K562 (cell line): Measurements from ENCODE around the gene MAP2K7. TPM values are rescaled to one million over a fixed set of nuclear protein-coding genes. Genes with fewer than 3 reads are reported as not detected.

Source experiments
- ATAC-seq: fragments of 200-7000 bp; cut with Tn5 transposase; 3 replicates; pipeline ENCODE4 v1.9.1; 2020; ENCODE audit warnings: moderate library complexity
- BruUV-seq: library from RNA; stranded (reverse); fragments of 400-500 nt; replicated peaks from 2 replicates; lab custom pipeline; 2021; lab: Mats Ljungman, UMichigan
- CTCF ChIA-PET: fragments of 300-600 bp; formaldehyde crosslinking; extraction: SDS; loops from one replicate; lab custom pipeline; 2021; ENCODE audit warnings: low intra/inter-chr PET ratio; lab: Yijun Ruan, JAX
- POLR2A ChIA-PET: fragments of 300-600, 350-650 bp; sonication (Branson Sonifier 250); formaldehyde crosslinking; extraction: SDS; loops from one replicate; lab custom pipeline; 2021; ENCODE audit warnings: antibody characterized with exemption, inconsistent platforms; lab: Yijun Ruan, JAX
- DNase-seq, 4 experiments: peaks; one replicate each; pipeline versions ENCODE4 v3.0.0 to v3.0.0-alpha.2; 2011 to 2018; ENCODE audit warnings: low spot score in 3 of 4, mixed read lengths in 3 of 4; ENCODE audit errors: extremely low read depth in 1 of 4
- FAIRE-seq: peaks from 2 replicates; lab custom pipeline; 2011; peaks lifted over from hg19 to GRCh38; lab: Jason Lieb, UNC
- H2AFZ ChIP-seq: 2 replicates; pipeline ENCODE4 v1.6.0; 2011; ENCODE audit warnings: low read depth, low read length, control low read depth, inconsistent platforms
- H3K27ac ChIP-seq: fragments of 200-600 bp; 3 replicates; pipeline ENCODE4 v1.8.0; 2011; ENCODE audit warnings: low read depth, mild to moderate bottlenecking, control low read depth, inconsistent platforms, low read length, moderate library complexity, mixed read lengths; ENCODE audit errors: extremely low read depth
- H3K27me3 ChIP-seq, 2 experiments: fragments of 300-600 bp in 1 of 2; 2 replicates in 1 of 2; 3 replicates in 1 of 2; pipeline versions ENCODE4 v1.6.0 to v1.8.0; 2011; ENCODE audit warnings: inconsistent platforms in 2 of 2, low read length in 2 of 2, mild to moderate bottlenecking in 1 of 2, mixed read lengths in 1 of 2, moderate library complexity in 1 of 2; ENCODE audit not compliant: control insufficient read depth in 2 of 2, insufficient read depth in 2 of 2
- H3K36me3 ChIP-seq: fragments of 300-600 bp; 3 replicates; pipeline ENCODE4 v1.8.0; 2011; ENCODE audit warnings: mild to moderate bottlenecking, low read length, inconsistent platforms; ENCODE audit not compliant: control insufficient read depth, insufficient read depth
- H3K4me1 ChIP-seq, 2 experiments: fragments of 200-600 bp in 1 of 2; replicated peaks in 1 of 2; 2 replicates in 1 of 2; 3 replicates in 1 of 2; pipeline versions ENCODE4 v1.5.1 to v1.8.0; 2011; ENCODE audit warnings: inconsistent platforms in 2 of 2, low read length in 2 of 2, mild to moderate bottlenecking in 1 of 2, mixed read lengths in 1 of 2, moderate library complexity in 1 of 2; ENCODE audit not compliant: control insufficient read depth in 2 of 2, insufficient read depth in 2 of 2
- H3K4me2 ChIP-seq: 2 replicates; pipeline ENCODE4 v1.6.1; 2011; ENCODE audit warnings: low read length, control low read depth, inconsistent platforms, mixed read lengths; ENCODE audit not compliant: insufficient read depth
- H3K4me3 ChIP-seq: fragments of 200-600 bp; sonication (generic), shearing (Covaris generic); 2 replicates; pipeline ENCODE4 v1.5.1; 2016; ENCODE audit warnings: control low read depth, inconsistent platforms
- H3K79me2 ChIP-seq: fragments of 200-600 bp; 3 replicates; pipeline ENCODE4 v1.8.0; 2011; ENCODE audit warnings: low read length, inconsistent platforms; ENCODE audit not compliant: control insufficient read depth, insufficient read depth
- H3K9ac ChIP-seq, 2 experiments: 2 replicates each; pipeline versions ENCODE4 v1.6.0 to v1.6.1; 2011; ENCODE audit warnings: low read depth in 2 of 2, low read length in 2 of 2, control low read depth in 1 of 2, inconsistent platforms in 1 of 2, mild to moderate bottlenecking in 1 of 2, mixed read lengths in 1 of 2; ENCODE audit not compliant: insufficient read depth in 1 of 2
- H3K9me1 ChIP-seq: one replicate; pipeline ENCODE4 v1.6.0; 2011; ENCODE audit warnings: inconsistent platforms, mild to moderate bottlenecking, low read length, moderate library complexity; ENCODE audit not compliant: control insufficient read depth, insufficient read depth
- H3K9me3 ChIP-seq: replicated peaks from 2 replicates; pipeline ENCODE4 v1.5.1; 2011; ENCODE audit warnings: low read depth, low read length, inconsistent platforms; ENCODE audit not compliant: control insufficient read depth, insufficient read depth
- H4K20me1 ChIP-seq: replicated peaks from 2 replicates; pipeline ENCODE4 v1.6.1; 2011; ENCODE audit warnings: low read length, inconsistent platforms, mixed read lengths; ENCODE audit not compliant: control insufficient read depth, insufficient read depth
- NR2C1 ChIP-seq, 2 experiments: fragments of 450-650 bp; IDR thresholded peaks; 2 replicates each; pipeline ENCODE4 v1.6.1; 2017; ENCODE audit warnings: mild to moderate bottlenecking in 2 of 2, antibody characterized with exemption in 1 of 2, inconsistent platforms in 1 of 2, missing compliant biosample characterization in 1 of 2, missing genetic modification characterization in 1 of 2
- RBFOX2 ChIP-seq: fragments of 200-400 bp; formaldehyde crosslinking; IDR thresholded peaks from 2 replicates; pipeline ENCODE4 v1.6.1; 2017; ENCODE audit warnings: low read depth, mild to moderate bottlenecking, low read length, moderate library complexity
- SMAD4 ChIP-seq: fragments of 250-450 bp; sonication (Bioruptor Pico); conservative IDR thresholded peaks from 2 replicates; pipeline ENCODE4 v1.8.0; 2021; ENCODE audit warnings: inconsistent platforms, mild to moderate bottlenecking, moderate library complexity
- WGBS: fragments of 100-300 bp; shearing (Covaris generic); methylation state at CpG from one replicate; pipeline ENCODE4 v1.1.6; 2016; ENCODE audit warnings: low coverage, mixed read lengths; ENCODE audit not compliant: insufficient coverage; ENCODE audit errors: missing lambda C conversion rate; 5-methylcytosine and 5-hydroxymethylcytosine counted together
- in situ Hi-C: fragments of 300-500 bp; cut with MboI; formaldehyde crosslinking; loops from 4 replicates; pipeline ENCODE4 v1.15.0; 2018; ENCODE audit warnings: inconsistent platforms, mixed read lengths
- intact Hi-C: fragments of 100-400 bp; cut with micrococcal nuclease; formaldehyde crosslinking; loops from 2 replicates; pipeline ENCODE4 v1.14.2; 2022
- polyA plus RNA-seq, 8 experiments: library from polyadenylated mRNA; depleted of rRNA in 4 of 8; stranded (reverse) in 5 of 8; unstranded in 3 of 8; fragments of >200 nt; fragmentation: Nextera tagmentation in 2 of 8; fragmentation: Illumina TruSeq in 1 of 8; extraction: Ambion mirVana in 2 of 8; extraction: Trizol in 1 of 8; gene quantifications; 2 replicates each; pipeline versions ENCODE4 v1.2.1 to v1.2.3, GENCODE V29; 2011 to 2014; ENCODE audit warnings: inconsistent platforms in 1 of 8, missing spikeins in 1 of 8
- total RNA-seq, 7 experiments: library from RNA; depleted of rRNA in 6 of 7; stranded (reverse); fragments of >200 nt in 6 of 7; fragmentation: Illumina TruSeq in 2 of 7; extraction: Trizol in 2 of 7; gene quantifications; 2 replicates each; pipeline versions ENCODE4 v1.2.1 to v1.2.3, GENCODE V29; 2011 to 2021; ENCODE audit warnings: low replicate concordance in 1 of 7
- TF ChIP-seq, protein P1 (sequence below): sonication (generic); formaldehyde crosslinking; IDR thresholded peaks from 2 replicates; pipeline ENCODE4 v1.8.0; 2022; ENCODE audit warnings: missing genetic modification reagents, mild to moderate bottlenecking, moderate library complexity, borderline replicate concordance

MAP2K7 gene
- total and polyA plus RNA-seq, 9 of the 15 experiments (the other 6 are each of a cell fraction or from before 2014, with no cell fraction given) = 0.51 to 45.8 (median 14.1) TPM

DNA sequence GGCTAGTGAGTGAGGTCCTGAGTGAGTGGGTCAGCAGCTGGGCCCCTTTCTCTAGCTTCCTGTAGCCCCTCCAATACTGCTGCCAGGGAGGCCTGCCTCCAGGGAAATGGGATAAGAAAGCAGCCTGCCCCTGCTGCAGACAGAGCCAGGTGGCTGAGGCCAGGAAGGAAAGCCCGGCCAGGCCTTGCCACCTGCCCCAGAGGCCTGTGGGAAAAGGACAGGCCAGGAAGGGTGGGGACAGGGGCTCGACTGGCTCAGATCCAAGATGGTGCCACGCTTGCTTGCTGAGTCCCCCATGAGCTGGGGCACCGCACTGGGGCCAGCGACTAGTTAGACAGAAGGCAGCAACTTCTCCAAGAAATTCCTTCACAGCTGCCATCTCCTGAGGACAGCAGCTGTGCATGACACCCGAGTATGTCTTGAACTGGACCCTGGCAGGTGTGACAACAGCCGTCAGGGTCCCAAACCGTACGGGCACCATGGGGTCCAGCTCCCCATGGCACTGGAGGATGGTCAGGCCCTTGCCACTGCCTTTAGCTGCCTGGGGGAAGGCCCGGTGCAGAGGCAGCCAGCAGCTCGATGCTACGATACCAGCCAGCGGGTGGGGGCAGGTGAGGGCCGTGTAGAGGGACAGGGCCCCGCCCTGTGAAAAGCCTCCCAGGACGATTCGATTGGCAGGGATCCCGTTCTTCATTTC is 24.4 kb upstream of the MAP2K7 start:
- H3K4me3 ChIP-seq = no peak overlapping the region
- POLR2A ChIA-PET = interaction anchor here (0.6 to 1.2 kb wide), 3 partner anchors 9 to 477 kb away, joined by 3 to 5 read pairs (median 4); partner anchors contain the start of gene LRRC8E
- WGBS = 73% methylated on average over 16 of the region's 18 CpGs

More for the DNA sequence above, 24.4 kb upstream of the MAP2K7 start:
- Histone ChIP-seq H3K4me2 (no peak overlapping the region), H3K9ac (peak overlapping the region; percentile 38 to 89; a peak in 3 of 4 replicates), H3K9me1 (no peaks in the 10 kb centered on the region), H3K27ac (peak overlapping the region; percentile 52; the same call in 1 of the 3 replicates), H4K20me1 (no peaks in the 10 kb centered on the region)
- BruUV-seq = no TSS peak
- in situ Hi-C loops = no loop called here
- TF ChIP-seq NR2C1 (IDR thresholded peaks at IDR 0.05) (no peak), NR2C1 (tag; IDR thresholded peaks at IDR 0.05) (no peak), RBFOX2 (0 out of 2 replicates have a peak, but pooled peaks have one; percentile 31), SMAD4 (CRISPR knock-in tag) (0 out of 2 replicates have a peak, but pooled peaks have one; percentile 21)
- TF ChIP-seq, protein P1, sequence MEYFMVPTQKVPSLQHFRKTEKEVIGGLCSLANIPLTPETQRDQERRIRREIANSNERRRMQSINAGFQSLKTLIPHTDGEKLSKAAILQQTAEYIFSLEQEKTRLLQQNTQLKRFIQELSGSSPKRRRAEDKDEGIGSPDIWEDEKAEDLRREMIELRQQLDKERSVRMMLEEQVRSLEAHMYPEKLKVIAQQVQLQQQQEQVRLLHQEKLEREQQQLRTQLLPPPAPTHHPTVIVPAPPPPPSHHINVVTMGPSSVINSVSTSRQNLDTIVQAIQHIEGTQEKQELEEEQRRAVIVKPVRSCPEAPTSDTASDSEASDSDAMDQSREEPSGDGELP (CRISPR knock-in tag) = peak; percentile 29; the same call in 1 of the 2 replicates
- TF ChIP-seq, all 486 proteins: peak for 3
- no peak for DNase-seq
- peak overlapping the region; percentile 79 for H2AFZ ChIP-seq
- ATAC-seq = peak; percentile 64
- H3K9me3 ChIP-seq = no peaks in the 10 kb centered on the region
- H3K27me3 ChIP-seq = no peaks in the 10 kb centered on the region
- CTCF ChIA-PET = no interaction called here
- intact Hi-C loops = no loop called here
- H3K36me3 ChIP-seq = no peaks in the 10 kb centered on the region
- peaks cover 7 to 23% of the 10 kb centered on the region in 2 experiments; a peak in 4 of 5 replicates for H3K4me1 ChIP-seq
- FAIRE-seq = peak; percentile 63
- no peaks in the 10 kb centered on the region for H3K79me2 ChIP-seq
